ENCODE results near the gene AIG1. TPM values are rescaled to one million over a fixed set of nuclear protein-coding genes. Genes with fewer than 3 reads are reported as not detected.

The AIG1 gene
- total RNA-seq, 1 donor from 2014 or later, result 14.3 TPM

DNA sequence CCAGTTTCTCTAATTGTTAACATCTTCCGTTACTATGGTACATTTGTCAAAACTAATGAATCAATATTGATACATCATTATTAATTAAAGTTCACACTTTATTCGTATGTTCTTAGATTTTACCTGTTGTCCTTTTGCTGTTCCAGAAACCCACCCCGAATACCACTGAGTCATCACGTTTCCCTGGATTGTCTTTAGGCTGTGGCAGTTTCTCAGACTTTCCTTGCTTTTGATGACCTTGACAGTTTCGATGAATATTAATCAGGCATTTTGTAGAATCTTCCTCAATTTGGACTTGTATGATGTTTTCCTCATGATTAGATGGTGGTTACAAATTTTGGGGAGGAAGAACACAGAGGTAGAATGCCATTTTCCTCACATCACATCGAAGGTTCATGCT, 39.1 kb upstream of the AIG1 start:
- TF ChIP-seq CTCF (IDR thresholded peaks at IDR 0.05; ENCODE audit: partially characterized antibody, unreplicated experiment), result no peak

GRCh38 chr6:143022587-143022986, 38.1 kb upstream of the AIG1 start:
- no peaks in the 10 kb centered on the region for H3K27me3 Mint-ChIP-seq (ENCODE audit: unreplicated experiment)
- no peak for TF ChIP-seq CTCF (IDR thresholded peaks at IDR 0.05; ENCODE audit: partially characterized antibody, unreplicated experiment)
- H3K4me3 Mint-ChIP-seq (ENCODE audit: unreplicated experiment), result no peak overlapping the region
- no peaks in the 10 kb centered on the region for H3K9me3 Mint-ChIP-seq (ENCODE audit: unreplicated experiment)
- H3K27ac Mint-ChIP-seq (ENCODE audit: unreplicated experiment), result no peak overlapping the region
- no peak for DNase-seq
- no peaks in the 10 kb centered on the region for H3K4me1 Mint-ChIP-seq (ENCODE audit: low read depth, unreplicated experiment)
- no peaks in the 10 kb centered on the region for H3K36me3 Mint-ChIP-seq (ENCODE audit: unreplicated experiment)

More for the DNA sequence above, 39.1 kb upstream of the AIG1 start:
- Mint-ChIP-seq H3K4me3 (ENCODE audit: unreplicated experiment) (no peak overlapping the region), H3K27me3 (ENCODE audit: unreplicated experiment) (no peaks in the 10 kb centered on the region), H3K4me1 (ENCODE audit: low read depth, unreplicated experiment) (no peaks in the 10 kb centered on the region), H3K36me3 (ENCODE audit: unreplicated experiment) (no peaks in the 10 kb centered on the region), H3K9me3 (ENCODE audit: unreplicated experiment) (no peaks in the 10 kb centered on the region), H3K27ac (ENCODE audit: unreplicated experiment) (no peak overlapping the region)
- no peak for DNase-seq

DNA sequence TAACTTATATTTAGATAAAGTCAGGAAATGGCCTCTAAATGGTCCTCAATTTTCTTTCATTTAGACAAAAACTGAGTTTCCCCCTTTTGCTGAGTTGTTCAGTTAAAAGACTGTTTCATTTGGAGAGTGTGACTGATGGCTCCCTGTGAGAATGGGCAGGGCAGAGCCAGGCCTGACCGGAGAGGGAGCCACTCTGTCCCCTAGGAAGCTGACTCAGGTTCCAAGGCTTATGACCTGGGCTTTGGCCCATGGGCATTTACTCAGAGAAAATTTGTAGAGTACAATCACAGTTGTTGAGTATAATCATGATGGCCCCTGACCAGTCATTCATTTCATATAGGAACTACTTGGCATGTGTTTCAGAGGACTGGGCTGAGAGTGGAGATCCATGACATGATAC, 37.0 kb upstream of the AIG1 start:
- H3K4me3 Mint-ChIP-seq (ENCODE audit: unreplicated experiment), result no peak overlapping the region
- no peak for DNase-seq
- H3K27ac Mint-ChIP-seq (ENCODE audit: unreplicated experiment), result no peak overlapping the region
- no peaks in the 10 kb centered on the region for H3K27me3 Mint-ChIP-seq (ENCODE audit: unreplicated experiment)
- H3K4me1 Mint-ChIP-seq (ENCODE audit: low read depth, unreplicated experiment), result no peaks in the 10 kb centered on the region
- H3K9me3 Mint-ChIP-seq (ENCODE audit: unreplicated experiment), result no peaks in the 10 kb centered on the region
- no peaks in the 10 kb centered on the region for H3K36me3 Mint-ChIP-seq (ENCODE audit: unreplicated experiment)
- TF ChIP-seq CTCF (IDR thresholded peaks at IDR 0.05; ENCODE audit: partially characterized antibody, unreplicated experiment), result no peak

- Mint-ChIP-seq H3K4me3 (ENCODE audit: unreplicated experiment) (no peak overlapping the region), H3K27me3 (ENCODE audit: unreplicated experiment) (no peaks in the 10 kb centered on the region), H3K36me3 (ENCODE audit: unreplicated experiment) (no peaks in the 10 kb centered on the region), H3K4me1 (ENCODE audit: low read depth, unreplicated experiment) (no peaks in the 10 kb centered on the region), H3K9me3 (ENCODE audit: unreplicated experiment) (no peaks in the 10 kb centered on the region), H3K27ac (ENCODE audit: unreplicated experiment) (no peak overlapping the region)
- TF ChIP-seq CTCF (IDR thresholded peaks at IDR 0.05; ENCODE audit: partially characterized antibody, unreplicated experiment), result no peak
- DNase-seq, result no peak
These were observed 35.7 kb upstream of the AIG1 start for GRCh38 chr6:143024977-143025376.

DNA sequence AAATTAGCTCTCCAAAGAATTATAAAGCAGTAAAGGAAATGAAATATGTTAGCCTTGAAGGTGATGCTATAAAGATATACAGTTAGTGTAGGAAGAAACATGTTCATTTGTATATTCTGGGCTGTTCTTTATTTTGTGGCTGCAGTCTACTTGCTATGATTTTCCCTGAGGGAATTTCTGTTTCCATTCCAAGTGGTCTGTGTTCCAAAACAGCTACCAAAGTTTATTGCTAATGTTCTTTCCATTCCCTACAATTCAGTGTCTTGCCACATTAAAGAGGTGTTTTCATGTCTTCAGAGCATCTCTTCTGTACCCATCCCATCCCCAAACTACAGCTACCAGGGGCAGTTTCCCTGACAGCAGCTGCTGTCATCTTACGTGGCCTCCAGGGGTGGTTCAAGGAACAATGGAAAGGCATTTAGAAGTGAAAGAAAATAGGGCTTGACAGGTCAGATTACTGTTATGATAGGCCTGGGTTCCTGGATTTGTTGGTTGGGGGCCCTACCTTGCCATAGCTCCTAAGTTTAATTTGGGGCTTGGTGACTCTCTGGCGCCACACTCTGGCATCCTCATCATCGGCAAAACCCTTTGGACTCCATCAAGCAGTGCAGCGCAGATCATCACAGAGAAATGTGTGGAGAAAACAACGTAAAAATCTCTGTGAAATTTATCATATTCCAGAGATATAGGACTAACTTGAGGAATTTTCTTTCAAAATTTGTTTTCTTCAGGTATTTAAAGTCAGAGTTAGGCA, 33.8 kb upstream of the AIG1 start:
- H3K27me3 Mint-ChIP-seq (ENCODE audit: unreplicated experiment), result peaks cover 2% of the 10 kb centered on the region
- no peaks in the 10 kb centered on the region for H3K4me1 Mint-ChIP-seq (ENCODE audit: low read depth, unreplicated experiment)
- H3K36me3 Mint-ChIP-seq (ENCODE audit: unreplicated experiment), result no peaks in the 10 kb centered on the region
- peak; percentile 36 for DNase-seq
- no peak overlapping the region for H3K4me3 Mint-ChIP-seq (ENCODE audit: unreplicated experiment)
- no peak for TF ChIP-seq CTCF (IDR thresholded peaks at IDR 0.05; ENCODE audit: partially characterized antibody, unreplicated experiment)
- no peak overlapping the region for H3K27ac Mint-ChIP-seq (ENCODE audit: unreplicated experiment)
- H3K9me3 Mint-ChIP-seq (ENCODE audit: unreplicated experiment), result peaks cover 2% of the 10 kb centered on the region
